Retinal pigment epithelial cell (primary cell): ENCODE data around the gene ANAPC4.
"Not testable (repeated sequence)": the region's sequence is repeated elsewhere in the genome, so short reads cannot be mapped to it uniquely, and the experiment has no call there.

Source experiments
- DNase-seq: peaks from one replicate; pipeline ENCODE4 v3.0.0-alpha.2; 2010; ENCODE audit warnings: low read depth
- H3K4me3 ChIP-seq: 2 replicates; pipeline ENCODE4 v1.5.1; 2011; ENCODE audit warnings: mild to moderate bottlenecking, low read length, control low read depth, moderate library complexity
- CTCF ChIP-seq: conservative IDR thresholded peaks from 2 replicates; pipeline ENCODE4 v1.5.1; 2011; ENCODE audit warnings: low read depth, low read length, control low read depth, inconsistent platforms

Gene ANAPC4

GRCh38 chr4:25376754-25377571, at the start of gene ANAPC4:
Gene ANAPC4 (plus strand): TSS chr4:25377263. CDS start chr4:25377428, 165 bp downstream.
- peak; percentile 36 for DNase-seq
- no peak for TF ChIP-seq CTCF
- peak within 1 kb of the TSS; percentile 93 for H3K4me3 ChIP-seq

GRCh38 chr4:25328463-25328862, 48.6 kb upstream of the ANAPC4 start:
- not testable (repeated sequence) for DNase-seq, H3K4me3 ChIP-seq

GRCh38 chr4:25330335-25330734, 46.7 kb upstream of the ANAPC4 start:
- no peak for DNase-seq
- TF ChIP-seq CTCF = no peak

GRCh38 chr4:25330905-25331808, 45.9 kb upstream of the ANAPC4 start:
- no peak overlapping the region for H3K4me3 ChIP-seq
- no peak for DNase-seq

More at GRCh38 chr4:25330335-25330734, 46.7 kb upstream of the ANAPC4 start:
- H3K4me3 ChIP-seq = no peak overlapping the region

GRCh38 chr4:25343671-25344070, 33.4 kb upstream of the ANAPC4 start:
- no peak overlapping the region for H3K4me3 ChIP-seq
- DNase-seq = no peak
- no peak for TF ChIP-seq CTCF

More at GRCh38 chr4:25330905-25331808, 45.9 kb upstream of the ANAPC4 start:
- TF ChIP-seq CTCF = no peak

GRCh38 chr4:25345744-25346143, 31.3 kb upstream of the ANAPC4 start:
- H3K4me3 ChIP-seq = no peak overlapping the region
- DNase-seq = no peak
- TF ChIP-seq CTCF = no peak

- no peak overlapping the region for H3K4me3 ChIP-seq
- DNase-seq = no peak
- TF ChIP-seq CTCF = no peak
Observed at GRCh38 chr4:25346913-25347312, 30.1 kb upstream of the ANAPC4 start.
